Nephron (organoid): ENCODE results near the gene DEPDC5.
"Not testable (repeated sequence)": the region's sequence is repeated elsewhere in the genome, so short reads cannot be mapped to it uniquely, and the experiment has no call there.

Source experiments
- H3K27ac Mint-ChIP-seq, 3 experiments: 2 replicates each; pipeline ENCODE4 v1.8.0; 2020; ENCODE audit warnings: mixed read lengths in 3 of 3, mild to moderate bottlenecking in 2 of 3, moderate library complexity in 1 of 3
- H3K27me3 Mint-ChIP-seq: 2 replicates; pipeline ENCODE4 v1.8.0; 2021; ENCODE audit warnings: low read depth, mild to moderate bottlenecking, moderate library complexity, mixed read lengths
- H3K36me3 Mint-ChIP-seq: 2 replicates; pipeline ENCODE4 v1.8.0; 2020; ENCODE audit warnings: low read depth, mixed read lengths
- H3K4me1 Mint-ChIP-seq: 2 replicates; pipeline ENCODE4 v1.8.0; 2020; ENCODE audit warnings: mixed read lengths
- H3K4me3 Mint-ChIP-seq, 3 experiments: 2 replicates each; pipeline ENCODE4 v1.8.0; 2020; ENCODE audit warnings: mild to moderate bottlenecking in 3 of 3, mixed read lengths in 3 of 3, moderate library complexity in 2 of 3
- H3K9me3 Mint-ChIP-seq: 2 replicates; pipeline ENCODE4 v1.8.0; 2020; ENCODE audit warnings: mixed read lengths
- TF ChIP-seq, protein P1 (sequence below), 3 experiments: fragments of 200-600 bp; sonication (generic); IDR thresholded peaks; one replicate each; pipeline ENCODE4 v1.5.0; 2021; ENCODE audit warnings: antibody characterized with exemption in 3 of 3; ENCODE audit not compliant: unreplicated experiment in 3 of 3

DEPDC5 gene

GRCh38 chr22:31750365-31751284 lies 3.2 kb upstream of the DEPDC5 start:
- Mint-ChIP-seq H3K4me1 (peaks cover 58% of the 10 kb centered on the region), H3K27ac (peak overlapping the region; percentile 80 to 92 (median 87)), H3K27me3 (no peaks in the 10 kb centered on the region), H3K9me3 (no peaks in the 10 kb centered on the region), H3K36me3 (peaks cover 11% of the 10 kb centered on the region), H3K4me3 (peak overlapping the region; percentile 84 to 94 (median 93))
- TF ChIP-seq, protein P1, sequence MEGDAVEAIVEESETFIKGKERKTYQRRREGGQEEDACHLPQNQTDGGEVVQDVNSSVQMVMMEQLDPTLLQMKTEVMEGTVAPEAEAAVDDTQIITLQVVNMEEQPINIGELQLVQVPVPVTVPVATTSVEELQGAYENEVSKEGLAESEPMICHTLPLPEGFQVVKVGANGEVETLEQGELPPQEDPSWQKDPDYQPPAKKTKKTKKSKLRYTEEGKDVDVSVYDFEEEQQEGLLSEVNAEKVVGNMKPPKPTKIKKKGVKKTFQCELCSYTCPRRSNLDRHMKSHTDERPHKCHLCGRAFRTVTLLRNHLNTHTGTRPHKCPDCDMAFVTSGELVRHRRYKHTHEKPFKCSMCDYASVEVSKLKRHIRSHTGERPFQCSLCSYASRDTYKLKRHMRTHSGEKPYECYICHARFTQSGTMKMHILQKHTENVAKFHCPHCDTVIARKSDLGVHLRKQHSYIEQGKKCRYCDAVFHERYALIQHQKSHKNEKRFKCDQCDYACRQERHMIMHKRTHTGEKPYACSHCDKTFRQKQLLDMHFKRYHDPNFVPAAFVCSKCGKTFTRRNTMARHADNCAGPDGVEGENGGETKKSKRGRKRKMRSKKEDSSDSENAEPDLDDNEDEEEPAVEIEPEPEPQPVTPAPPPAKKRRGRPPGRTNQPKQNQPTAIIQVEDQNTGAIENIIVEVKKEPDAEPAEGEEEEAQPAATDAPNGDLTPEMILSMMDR (IDR thresholded peaks at IDR 0.05; ENCODE audit: unreplicated experiment in 3 of 3): no peak

GRCh38 chr22:31752096-31752847 lies 1.5 kb upstream of the DEPDC5 start:
- Mint-ChIP-seq H3K36me3 (peaks cover 7% of the 10 kb centered on the region), H3K9me3 (no peaks in the 10 kb centered on the region), H3K4me1 (peaks cover 58% of the 10 kb centered on the region), H3K27ac (peak overlapping the region; percentile 100), H3K4me3 (peak overlapping the region; percentile 85 to 98 (median 97)), H3K27me3 (no peaks in the 10 kb centered on the region)
- TF ChIP-seq, protein P1 (IDR thresholded peaks at IDR 0.05; ENCODE audit: unreplicated experiment in 3 of 3): no peak

GRCh38 chr22:31753005-31753633 lies 700 bp upstream of the DEPDC5 start:
- peak overlapping the region; percentile 100 for H3K27ac Mint-ChIP-seq
- no peaks in the 10 kb centered on the region for H3K27me3 Mint-ChIP-seq
- H3K4me1 Mint-ChIP-seq: peaks cover 49% of the 10 kb centered on the region
- H3K4me3 Mint-ChIP-seq: peak overlapping the region; percentile 85 to 98 (median 97)
- TF ChIP-seq, protein P1 (IDR thresholded peaks at IDR 0.05; ENCODE audit: unreplicated experiment in 3 of 3): no peak
- peaks cover 2% of the 10 kb centered on the region for H3K36me3 Mint-ChIP-seq
- no peaks in the 10 kb centered on the region for H3K9me3 Mint-ChIP-seq

GRCh38 chr22:31754813-31755212 lies 994 bp downstream of the DEPDC5 start:
- Mint-ChIP-seq H3K4me1 (peaks cover 36% of the 10 kb centered on the region), H3K27ac (peak overlapping the region; percentile 100), H3K27me3 (no peaks in the 10 kb centered on the region), H3K36me3 (peaks cover 7% of the 10 kb centered on the region), H3K4me3 (peak overlapping the region; percentile 85 to 98 (median 97)), H3K9me3 (no peaks in the 10 kb centered on the region)
- TF ChIP-seq, protein P1 (IDR thresholded peaks at IDR 0.05; ENCODE audit: unreplicated experiment in 3 of 3): no peak

DNA sequence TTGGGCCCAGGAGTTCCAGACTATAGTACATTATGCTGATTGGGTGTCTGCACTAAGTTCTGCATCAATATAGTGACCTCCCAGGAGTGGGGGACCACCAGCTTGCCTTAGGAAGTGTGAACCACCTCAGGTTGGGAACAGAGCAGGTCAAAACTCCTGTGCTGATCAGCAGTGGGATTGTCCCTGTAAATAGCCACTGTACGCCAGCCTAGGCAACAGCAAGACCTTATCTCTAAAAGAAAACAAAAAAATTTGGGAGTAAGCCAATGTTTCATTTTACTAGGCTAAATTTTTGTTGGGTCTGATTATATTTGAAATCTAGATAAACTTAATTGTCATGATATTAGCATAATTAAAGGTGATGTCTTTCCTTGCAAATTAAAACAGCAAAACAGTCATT lies 3.4 kb downstream of the DEPDC5 start:
- Mint-ChIP-seq H3K4me3 (peak overlapping the region in 1 of 3 experiments; percentile 8), H3K36me3 (peaks cover 22% of the 10 kb centered on the region), H3K27ac (no peak overlapping the region), H3K4me1 (peaks cover 26% of the 10 kb centered on the region), H3K27me3 (no peaks in the 10 kb centered on the region), H3K9me3 (no peaks in the 10 kb centered on the region)
- TF ChIP-seq, protein P1 (IDR thresholded peaks at IDR 0.05; ENCODE audit: unreplicated experiment in 3 of 3): no peak

DNA sequence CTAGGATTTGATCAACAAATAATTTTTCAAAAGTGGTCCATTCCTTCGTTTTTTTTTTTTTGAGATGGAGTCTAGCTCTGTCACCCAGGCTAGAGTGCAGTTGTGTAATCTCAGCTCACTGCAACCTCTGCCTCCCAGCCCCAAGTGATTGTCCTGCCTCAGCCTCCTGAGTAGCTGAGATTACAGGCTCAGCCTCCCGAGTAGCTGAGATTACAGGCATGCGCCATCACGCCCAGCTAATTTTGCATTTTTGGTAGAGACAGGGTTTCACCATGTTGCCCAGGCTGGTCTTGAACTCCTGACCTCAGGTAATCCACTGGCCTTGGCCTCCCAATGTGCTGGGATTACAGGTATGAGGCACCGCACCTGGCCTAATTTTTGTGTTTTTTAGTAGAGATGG lies 5.0 kb downstream of the DEPDC5 start:
- Mint-ChIP-seq H3K36me3 (peaks cover 22% of the 10 kb centered on the region), H3K4me1 (peaks cover 13% of the 10 kb centered on the region)
- H3K4me3 Mint-ChIP-seq, H3K27ac Mint-ChIP-seq, H3K9me3 Mint-ChIP-seq, H3K27me3 Mint-ChIP-seq: not testable (repeated sequence)
